Colonic mucosa (tissue), 4 donors: ENCODE results near the gene CRYZ. TPM values are rescaled to one million over a fixed set of nuclear protein-coding genes. Genes with fewer than 3 reads are reported as not detected.
"Not testable (repeated sequence)": the region's sequence is repeated elsewhere in the genome, so short reads cannot be mapped to it uniquely, and the experiment has no call there.

Source experiments
- DNase-seq: peaks from one replicate; pipeline ENCODE4 v3.0.0-alpha.2; 2020
- H3K27ac ChIP-seq: fragments of 200-600 bp; one replicate; pipeline ENCODE4 v1.8.0; 2021
- H3K27me3 ChIP-seq: fragments of 200-600 bp; one replicate; pipeline ENCODE4 v1.8.0; 2021
- H3K36me3 ChIP-seq: fragments of 200-600 bp; one replicate; pipeline ENCODE4 v1.8.0; 2021
- H3K4me1 ChIP-seq: fragments of 200-600 bp; one replicate; pipeline ENCODE4 v1.8.0; 2021; ENCODE audit warnings: mild to moderate bottlenecking
- H3K4me3 ChIP-seq: fragments of 200-600 bp; one replicate; pipeline ENCODE4 v1.8.0; 2021
- H3K9ac ChIP-seq, 2 donors: one replicate each; pipeline ENCODE4 v1.7.0; 2013; ENCODE audit warnings: control low read depth in 2 of 2, low read depth in 2 of 2, low read length in 2 of 2
- H3K9me3 ChIP-seq: fragments of 200-600 bp; one replicate; pipeline ENCODE4 v1.8.0; 2021
- CTCF ChIP-seq: fragments of 200-600 bp; IDR thresholded peaks from one replicate; pipeline ENCODE4 v1.8.0; 2022; ENCODE audit warnings: antibody characterized with exemption, mild to moderate bottlenecking
- intact Hi-C: fragments of 100-400 bp; cut with DNase I; formaldehyde crosslinking; loops from one replicate; pipeline ENCODE4 v1.14.1; 2022
- total RNA-seq, 2 donors: library from RNA; stranded (reverse); fragmentation: NEBNext Ultra II Directional in 1 of 2; extraction: Animal tissue kit (Norgen Biotek cat#: 25700) in 1 of 2; gene quantifications; one replicate each; pipeline ENCODE4 v1.2.1, GENCODE V29; 2021
- donor health status: healthy.
- donor health status: DM: no; HTN: no; CAD: no.
- donor health status: DM: no; HTN: no; CAD: no.

Gene CRYZ
- total RNA-seq, 2 donors from 2014 or later, result 15.7 to 25.8 TPM

- no peaks in the 10 kb centered on the region for H3K27me3 ChIP-seq
- DNase-seq, result no peak
- H3K9ac ChIP-seq, result no peak overlapping the region
- intact Hi-C loops, result no loop called here
- no peaks in the 10 kb centered on the region for H3K9me3 ChIP-seq
- no peak overlapping the region for H3K27ac ChIP-seq
- TF ChIP-seq CTCF, result no peak
- no peaks in the 10 kb centered on the region for H3K36me3 ChIP-seq
- no peaks in the 10 kb centered on the region for H3K4me1 ChIP-seq
- H3K4me3 ChIP-seq, result no peak overlapping the region
Measured at GRCh38 chr1:74737333-74737732, 4.5 kb upstream of the CRYZ start.

- Histone ChIP-seq H3K4me1 (no peaks in the 10 kb centered on the region), H3K9ac (peak overlapping the region; percentile 82 to 85), H3K27ac (peak overlapping the region; percentile 77), H3K9me3 (no peaks in the 10 kb centered on the region), H3K4me3 (peak overlapping the region; percentile 61), H3K36me3 (no peaks in the 10 kb centered on the region), H3K27me3 (no peaks in the 10 kb centered on the region)
- peak; percentile 75 for TF ChIP-seq CTCF
- intact Hi-C loops, result no loop called here
- DNase-seq, result peak; percentile 60
Measured at GRCh38 chr1:74733604-74734484, 994 bp upstream of the CRYZ start.

- H3K27me3 ChIP-seq, DNase-seq, H3K9me3 ChIP-seq, intact Hi-C loops, H3K36me3 ChIP-seq, H3K4me1 ChIP-seq: not testable (repeated sequence)
- Histone ChIP-seq H3K9ac (peak overlapping the region; percentile 82 to 85), H3K4me3 (peak overlapping the region; percentile 61), H3K27ac (peak overlapping the region; percentile 77)
Measured at GRCh38 chr1:74732071-74732946, 541 bp downstream of the CRYZ start.

- H3K27ac ChIP-seq, result no peak overlapping the region
- H3K27me3 ChIP-seq, result no peaks in the 10 kb centered on the region
- no peak overlapping the region for H3K9ac ChIP-seq
- no peak for TF ChIP-seq CTCF
- intact Hi-C loops, result no loop called here
- no peak for DNase-seq
- H3K4me1 ChIP-seq, result no peaks in the 10 kb centered on the region
- no peaks in the 10 kb centered on the region for H3K36me3 ChIP-seq
- H3K4me3 ChIP-seq, result peak overlapping the region; percentile 61
- no peaks in the 10 kb centered on the region for H3K9me3 ChIP-seq
Measured at GRCh38 chr1:74731399-74732052, 1.3 kb downstream of the CRYZ start.

GRCh38 chr1:74729741-74730478 is 2.9 kb downstream of the CRYZ start:
- no peaks in the 10 kb centered on the region for H3K27me3 ChIP-seq
- no peak overlapping the region for H3K4me3 ChIP-seq
- H3K4me1 ChIP-seq, result no peaks in the 10 kb centered on the region
- no peak for DNase-seq
- H3K36me3 ChIP-seq, result no peaks in the 10 kb centered on the region
- no peak overlapping the region for H3K27ac ChIP-seq
- no peaks in the 10 kb centered on the region for H3K9me3 ChIP-seq
- no peak overlapping the region for H3K9ac ChIP-seq
- intact Hi-C loops, result no loop called here
- TF ChIP-seq CTCF, result no peak
